ENCODE data around the gene SGMS1. TPM values are rescaled to one million over a fixed set of nuclear protein-coding genes. Genes with fewer than 3 reads are reported as not detected.

SGMS1 gene
- total RNA-seq, 1 donor from 2014 or later = 27.5 TPM

DNA sequence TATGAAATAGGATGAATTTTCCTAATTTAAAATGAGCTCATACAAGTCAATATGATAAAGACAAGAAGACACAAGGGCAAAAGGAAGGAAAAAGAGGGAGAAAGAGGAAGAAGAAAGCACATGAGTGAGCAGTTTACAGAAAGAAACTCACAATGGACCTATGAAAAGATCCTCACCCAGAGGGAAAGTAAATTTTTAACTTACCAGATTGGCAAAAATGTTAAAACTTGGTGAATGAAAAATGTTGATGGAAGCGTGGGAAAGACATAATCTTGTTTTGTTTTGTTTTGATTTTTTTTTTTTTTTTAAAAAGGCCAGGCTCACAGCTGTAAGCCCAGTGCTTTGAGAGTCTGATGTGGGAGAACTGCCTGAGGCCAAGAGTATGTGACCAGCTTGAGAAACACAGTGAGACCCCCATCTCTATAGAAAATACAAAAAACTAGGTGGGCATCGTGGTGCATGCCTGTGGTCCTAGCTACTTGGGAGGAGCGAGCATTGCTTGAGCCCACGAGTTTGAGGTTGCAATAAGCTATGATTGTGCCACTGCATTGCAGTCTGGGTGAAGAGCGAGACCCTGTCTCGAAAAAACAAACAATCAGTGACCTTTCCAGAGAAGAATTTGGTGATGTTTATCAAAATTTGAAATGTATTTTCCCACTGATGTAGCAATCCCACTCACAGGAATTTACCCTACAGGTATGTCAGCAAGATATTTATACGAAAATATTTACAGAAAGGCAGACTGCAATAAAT lies 219.6 kb downstream of the SGMS1 start:
- H3K36me3 Mint-ChIP-seq (ENCODE audit: low read depth) = peaks cover 15% of the 10 kb centered on the region
- POLR2A ChIA-PET = no interaction called here

GRCh38 chr10:50403074-50403473 lies 220.7 kb downstream of the SGMS1 start:
- Mint-ChIP-seq H3K27me3 (no peaks in the 10 kb centered on the region), H3K4me1 (peaks cover 7% of the 10 kb centered on the region), H3K36me3 (ENCODE audit: low read depth) (peaks cover 15% of the 10 kb centered on the region), H3K4me3 (no peak overlapping the region), H3K9me3 (peaks cover 10% of the 10 kb centered on the region), H3K27ac (no peak overlapping the region)
- CTCF ChIA-PET = no interaction called here
- ATAC-seq (ENCODE audit: low read depth) (no peak), DNase-seq (no peak)
- intact Hi-C loops (cut with micrococcal nuclease) = no loop called here
- TF ChIP-seq, protein P1, sequence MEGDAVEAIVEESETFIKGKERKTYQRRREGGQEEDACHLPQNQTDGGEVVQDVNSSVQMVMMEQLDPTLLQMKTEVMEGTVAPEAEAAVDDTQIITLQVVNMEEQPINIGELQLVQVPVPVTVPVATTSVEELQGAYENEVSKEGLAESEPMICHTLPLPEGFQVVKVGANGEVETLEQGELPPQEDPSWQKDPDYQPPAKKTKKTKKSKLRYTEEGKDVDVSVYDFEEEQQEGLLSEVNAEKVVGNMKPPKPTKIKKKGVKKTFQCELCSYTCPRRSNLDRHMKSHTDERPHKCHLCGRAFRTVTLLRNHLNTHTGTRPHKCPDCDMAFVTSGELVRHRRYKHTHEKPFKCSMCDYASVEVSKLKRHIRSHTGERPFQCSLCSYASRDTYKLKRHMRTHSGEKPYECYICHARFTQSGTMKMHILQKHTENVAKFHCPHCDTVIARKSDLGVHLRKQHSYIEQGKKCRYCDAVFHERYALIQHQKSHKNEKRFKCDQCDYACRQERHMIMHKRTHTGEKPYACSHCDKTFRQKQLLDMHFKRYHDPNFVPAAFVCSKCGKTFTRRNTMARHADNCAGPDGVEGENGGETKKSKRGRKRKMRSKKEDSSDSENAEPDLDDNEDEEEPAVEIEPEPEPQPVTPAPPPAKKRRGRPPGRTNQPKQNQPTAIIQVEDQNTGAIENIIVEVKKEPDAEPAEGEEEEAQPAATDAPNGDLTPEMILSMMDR (IDR thresholded peaks at IDR 0.05) = no peak
- POLR2A ChIA-PET = no interaction called here

More for the DNA sequence above, 219.6 kb downstream of the SGMS1 start:
- no peak overlapping the region for H3K27ac Mint-ChIP-seq
- ATAC-seq (ENCODE audit: low read depth) (no peak), DNase-seq (no peak)
- intact Hi-C loops (cut with micrococcal nuclease) = no loop called here
- H3K4me1 Mint-ChIP-seq = peaks cover 3% of the 10 kb centered on the region
- no peak overlapping the region for H3K4me3 Mint-ChIP-seq
- TF ChIP-seq, protein P1 (IDR thresholded peaks at IDR 0.05) = no peak
- H3K9me3 Mint-ChIP-seq = peaks cover 10% of the 10 kb centered on the region
- no peaks in the 10 kb centered on the region for H3K27me3 Mint-ChIP-seq
- CTCF ChIA-PET = no interaction called here

- Mint-ChIP-seq H3K9me3 (peaks cover 9% of the 10 kb centered on the region), H3K36me3 (ENCODE audit: low read depth) (peaks cover 14% of the 10 kb centered on the region), H3K27ac (no peak overlapping the region), H3K4me1 (peaks cover 12% of the 10 kb centered on the region), H3K27me3 (no peaks in the 10 kb centered on the region), H3K4me3 (no peak overlapping the region)
- ChIA-PET POLR2A (no interaction called here), CTCF (no interaction called here)
- DNase-seq (no peak), ATAC-seq (ENCODE audit: low read depth) (no peak)
- TF ChIP-seq, protein P1 (IDR thresholded peaks at IDR 0.05) = no peak
- intact Hi-C loops (cut with micrococcal nuclease) = no loop called here
These were observed 221.3 kb downstream of the SGMS1 start for GRCh38 chr10:50402466-50402865.

DNA sequence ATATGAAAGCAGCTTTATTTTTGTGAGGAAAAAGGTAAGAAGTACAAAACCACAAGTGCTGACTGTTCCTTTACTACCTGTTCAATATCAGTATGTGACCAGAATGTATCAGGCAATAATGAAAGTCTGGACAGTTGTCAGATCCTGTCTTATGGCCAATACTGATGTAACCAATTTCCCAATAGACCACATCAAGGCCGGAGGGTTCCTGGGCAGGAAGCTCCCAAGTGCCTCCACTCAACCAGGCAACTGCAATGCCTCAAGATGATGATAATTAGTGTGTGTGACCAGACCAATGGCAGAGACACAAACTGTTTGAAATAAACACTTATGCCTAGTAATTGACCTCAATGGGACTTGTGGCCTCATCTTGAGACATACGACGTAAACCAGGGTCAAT lies 223.1 kb downstream of the SGMS1 start:
- no peaks in the 10 kb centered on the region for H3K27me3 Mint-ChIP-seq
- CTCF ChIA-PET = no interaction called here
- peaks cover 30% of the 10 kb centered on the region for H3K4me1 Mint-ChIP-seq
- intact Hi-C loops (cut with micrococcal nuclease) = no loop called here
- no peak for ATAC-seq (ENCODE audit: low read depth)
- TF ChIP-seq, protein P1 (IDR thresholded peaks at IDR 0.05) = no peak
- no peak overlapping the region for H3K27ac Mint-ChIP-seq
- DNase-seq = no peak
- H3K4me3 Mint-ChIP-seq = no peak overlapping the region
- H3K9me3 Mint-ChIP-seq = no peaks in the 10 kb centered on the region
- POLR2A ChIA-PET = no interaction called here
- peaks cover 6% of the 10 kb centered on the region for H3K36me3 Mint-ChIP-seq (ENCODE audit: low read depth)

- Mint-ChIP-seq H3K27ac (no peak overlapping the region), H3K36me3 (ENCODE audit: low read depth) (peaks cover 7% of the 10 kb centered on the region), H3K27me3 (no peaks in the 10 kb centered on the region), H3K9me3 (no peaks in the 10 kb centered on the region), H3K4me3 (no peak overlapping the region), H3K4me1 (peaks cover 32% of the 10 kb centered on the region)
- ChIA-PET POLR2A (interaction anchor here (0.6 kb wide), 1 partner anchor 50 kb away, joined by 4 read pairs; no protein-coding TSS in a partner anchor), CTCF (no interaction called here)
- intact Hi-C loops (cut with micrococcal nuclease) = no loop called here
- ATAC-seq (ENCODE audit: low read depth) (no peak), DNase-seq (no peak)
- TF ChIP-seq, protein P1 (IDR thresholded peaks at IDR 0.05) = no peak
These were observed 224.9 kb downstream of the SGMS1 start for GRCh38 chr10:50398823-50399222.

Data from activated B cell treated with CpG ODN at 0.5 μM for 24 hours (primary cell).